HG03520 (cell line): ENCODE data around the gene MFSD1.

Source experiments
- ATAC-seq: cut with Tn5 transposase; IDR thresholded peaks from one replicate; pipeline ENCODE4 v1.9.1; 2021; ENCODE audit warnings: mild to moderate bottlenecking, moderate library complexity; ENCODE audit not compliant: unreplicated experiment

Gene MFSD1, protein sequence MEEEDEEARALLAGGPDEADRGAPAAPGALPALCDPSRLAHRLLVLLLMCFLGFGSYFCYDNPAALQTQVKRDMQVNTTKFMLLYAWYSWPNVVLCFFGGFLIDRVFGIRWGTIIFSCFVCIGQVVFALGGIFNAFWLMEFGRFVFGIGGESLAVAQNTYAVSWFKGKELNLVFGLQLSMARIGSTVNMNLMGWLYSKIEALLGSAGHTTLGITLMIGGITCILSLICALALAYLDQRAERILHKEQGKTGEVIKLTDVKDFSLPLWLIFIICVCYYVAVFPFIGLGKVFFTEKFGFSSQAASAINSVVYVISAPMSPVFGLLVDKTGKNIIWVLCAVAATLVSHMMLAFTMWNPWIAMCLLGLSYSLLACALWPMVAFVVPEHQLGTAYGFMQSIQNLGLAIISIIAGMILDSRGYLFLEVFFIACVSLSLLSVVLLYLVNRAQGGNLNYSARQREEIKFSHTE

DNA sequence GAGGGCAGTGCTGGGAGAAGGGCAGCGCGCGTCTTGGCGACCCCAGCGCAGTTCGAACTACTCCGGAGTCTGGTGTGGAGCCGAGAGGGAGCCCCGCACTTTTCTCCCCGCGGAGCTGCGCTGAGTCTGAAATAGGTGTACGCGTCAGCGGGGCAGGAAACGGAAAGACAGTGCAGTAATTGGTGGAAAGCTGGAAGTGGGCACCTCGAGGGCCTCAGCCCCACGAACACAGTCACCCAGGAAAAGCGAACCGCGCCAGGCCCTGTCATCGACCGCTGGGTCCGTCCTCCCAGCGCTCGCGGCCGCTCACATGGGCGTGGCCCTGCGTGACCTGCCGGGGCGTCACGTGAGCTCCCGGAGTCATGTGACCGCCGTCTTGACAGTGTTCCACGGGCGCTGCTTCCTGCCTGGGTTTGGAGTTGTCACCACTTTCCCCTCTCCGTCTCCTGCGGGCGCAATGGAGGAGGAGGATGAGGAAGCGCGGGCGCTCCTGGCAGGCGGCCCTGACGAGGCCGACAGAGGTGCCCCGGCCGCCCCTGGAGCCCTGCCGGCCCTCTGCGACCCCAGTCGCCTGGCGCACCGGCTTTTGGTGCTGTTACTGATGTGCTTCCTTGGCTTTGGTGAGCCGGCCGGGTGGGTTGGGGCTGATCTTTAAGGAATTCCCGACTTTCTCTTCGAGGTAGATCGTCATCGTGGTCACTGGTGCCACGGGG is at the start of gene MFSD1:
TSS of gene MFSD1 (plus strand) at position 359 of the 713 bp plus-strand sequence. CDS start at position 458, 99 bp downstream.
- peak; percentile 97 for ATAC-seq

DNA sequence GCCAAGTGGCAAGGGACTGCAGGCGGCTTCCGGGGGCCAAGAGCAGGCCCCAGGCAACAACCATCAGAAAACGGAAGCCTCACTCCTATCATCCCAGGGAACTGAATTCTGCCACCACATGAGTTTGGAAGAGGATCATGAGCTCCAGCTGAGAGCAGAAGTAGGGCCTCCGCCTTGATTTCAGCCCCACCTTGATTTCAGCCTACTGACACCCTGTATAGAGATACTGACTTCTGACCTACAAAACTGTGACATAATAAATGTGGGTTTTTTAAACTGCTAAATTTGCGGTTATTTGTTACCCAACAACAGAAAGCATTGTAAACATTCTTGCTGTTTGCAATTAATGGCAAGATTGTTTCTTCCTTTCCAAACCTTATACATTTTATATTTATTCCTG is 48.0 kb upstream of the MFSD1 start:
- no peak for ATAC-seq

DNA sequence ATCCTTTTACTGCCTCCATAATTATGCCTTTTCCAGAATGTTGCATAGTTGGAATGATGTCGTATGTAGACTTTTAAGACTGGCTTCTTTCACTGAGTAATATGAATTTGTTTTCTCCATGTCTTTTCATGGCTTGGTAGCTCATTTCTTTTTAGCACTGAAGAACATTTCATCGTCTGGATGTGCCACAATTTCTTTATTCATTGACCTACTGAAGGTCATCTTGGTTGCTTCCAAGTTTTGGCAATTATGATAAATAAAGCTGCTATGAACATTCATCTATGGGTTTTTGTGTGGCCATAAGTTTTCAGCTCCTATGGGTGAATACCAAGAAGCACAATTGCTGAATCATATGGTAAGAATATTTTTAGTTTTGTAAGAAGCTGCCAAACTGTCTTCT is 46.4 kb upstream of the MFSD1 start:
- ATAC-seq: no peak

DNA sequence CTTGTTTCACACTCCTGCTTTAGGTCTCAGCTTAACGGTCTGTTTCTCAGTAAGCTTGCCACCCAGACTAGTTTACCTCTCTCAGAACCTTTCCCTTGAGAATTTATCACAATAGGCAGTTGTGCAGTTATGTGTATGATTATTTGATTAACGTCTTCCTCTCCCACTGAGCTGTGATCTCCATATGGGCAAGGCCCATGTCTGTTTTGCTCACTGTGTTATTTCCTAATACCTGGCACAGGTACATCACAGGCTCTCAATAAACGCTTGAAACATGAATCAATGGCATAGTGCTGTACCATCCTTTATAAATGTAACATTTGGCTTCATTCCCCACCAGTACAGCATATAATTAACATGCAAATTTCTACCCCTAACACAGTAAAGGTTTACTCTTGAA is 40.5 kb upstream of the MFSD1 start:
- ATAC-seq: no peak

DNA sequence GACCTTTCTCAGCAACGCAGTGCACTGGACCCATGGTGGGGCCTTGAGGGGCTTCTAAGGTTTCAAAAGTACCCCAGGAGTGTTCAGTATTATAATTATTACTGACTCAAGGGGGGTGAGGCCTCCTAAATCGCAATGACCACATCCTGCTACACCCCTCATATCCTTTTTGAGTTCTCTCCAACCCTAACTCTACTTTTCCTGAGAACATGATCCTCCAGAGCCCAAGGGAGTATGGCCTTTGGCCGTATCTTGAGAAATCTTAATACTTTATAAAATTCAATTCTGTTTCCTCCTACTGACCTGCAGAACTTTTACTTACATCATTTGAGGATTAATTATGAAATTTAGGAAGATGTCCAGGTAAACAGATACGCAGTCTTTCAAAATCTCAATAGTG is 39.2 kb upstream of the MFSD1 start:
- no peak for ATAC-seq

DNA sequence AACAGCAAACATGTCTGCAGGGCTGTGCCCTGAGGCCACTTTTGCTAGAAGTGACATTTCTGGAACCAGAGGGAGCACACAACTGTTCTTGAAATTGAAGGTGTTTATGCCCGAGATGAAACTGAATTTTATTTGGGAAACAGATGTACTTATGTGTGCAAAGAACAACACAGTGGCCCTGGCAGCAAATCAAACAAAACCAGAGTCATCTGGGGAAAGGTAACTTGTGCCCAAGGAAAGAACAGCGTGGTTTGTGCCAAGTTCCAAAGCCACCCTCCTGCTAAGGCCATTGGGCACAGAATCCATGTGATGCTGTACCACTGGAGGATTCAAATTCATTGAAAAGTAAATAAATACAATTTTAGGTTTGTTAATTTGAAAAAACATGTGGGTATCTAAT is 38.4 kb upstream of the MFSD1 start:
- no peak for ATAC-seq

DNA sequence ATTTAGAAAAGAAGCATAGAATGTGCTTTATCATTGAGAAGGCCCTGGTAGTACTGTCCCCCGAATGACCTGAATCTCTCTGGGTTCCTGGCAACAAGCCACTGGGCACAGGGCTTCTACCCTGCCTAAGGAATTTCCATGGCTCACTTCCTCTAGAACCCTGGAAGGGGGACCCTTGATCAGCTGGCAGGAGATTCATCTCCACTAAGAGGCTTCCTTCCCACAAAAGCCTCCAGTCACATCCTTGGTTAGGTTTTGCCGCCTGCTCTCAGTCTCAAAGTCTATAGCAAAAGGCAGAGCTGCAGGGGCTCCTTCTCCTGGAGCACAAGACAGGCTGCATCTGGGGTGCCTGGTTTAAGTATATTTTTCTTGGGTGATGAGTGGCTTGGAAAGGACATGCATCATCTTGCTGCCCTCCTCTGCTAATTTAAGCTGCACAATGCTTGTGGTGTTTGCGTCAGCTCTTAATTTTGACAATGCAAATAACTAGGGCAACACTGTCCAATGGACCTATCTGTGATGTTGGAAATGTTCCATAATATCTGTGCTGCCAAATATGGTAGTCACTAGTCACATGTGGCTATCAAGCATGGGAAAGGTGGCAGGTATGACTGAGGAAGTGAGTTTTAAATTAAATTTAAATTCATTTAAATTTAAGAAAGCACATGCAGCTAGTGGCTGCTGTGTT is 36.2 kb upstream of the MFSD1 start:
- ATAC-seq: no peak

DNA sequence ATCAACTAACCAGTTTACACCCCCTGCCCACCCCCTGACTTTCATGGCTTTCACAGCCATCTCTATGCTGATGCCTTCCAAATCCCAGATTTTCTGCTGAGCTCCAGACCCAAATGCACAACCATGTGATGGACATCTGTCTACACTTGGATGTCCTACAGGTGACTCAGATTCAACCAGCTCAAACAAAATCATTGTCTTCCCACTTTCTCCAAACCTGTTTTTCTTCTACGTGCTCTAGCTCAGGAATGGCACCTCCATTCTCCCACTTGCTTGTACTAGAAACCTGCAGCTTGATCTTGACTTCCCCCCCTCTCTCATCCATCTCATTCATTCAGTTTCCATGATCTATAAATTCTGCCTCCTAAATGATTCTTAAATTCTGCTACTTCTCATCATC is 35.5 kb upstream of the MFSD1 start:
- ATAC-seq: no peak

DNA sequence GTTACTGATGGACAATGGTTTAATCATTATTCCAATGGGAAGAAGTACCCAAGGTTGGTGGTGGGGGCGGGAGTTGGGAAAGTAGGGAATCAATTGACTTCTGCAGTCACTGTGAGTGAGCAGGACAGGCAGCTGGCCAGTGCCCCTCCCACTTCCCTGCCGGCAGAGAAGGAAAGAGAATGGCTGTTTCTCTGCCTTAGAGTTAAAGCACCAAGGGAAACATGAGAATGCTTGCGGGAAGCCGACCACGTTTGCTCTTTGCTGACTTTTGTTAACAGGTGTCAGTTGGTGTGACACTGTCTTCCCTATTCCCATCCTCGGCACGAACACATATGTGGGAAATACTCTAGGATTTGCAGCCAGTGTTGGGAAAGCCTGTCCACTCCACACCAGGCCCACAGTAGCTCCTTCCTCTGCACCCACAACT is 33.5 kb upstream of the MFSD1 start:
- no peak for ATAC-seq

DNA sequence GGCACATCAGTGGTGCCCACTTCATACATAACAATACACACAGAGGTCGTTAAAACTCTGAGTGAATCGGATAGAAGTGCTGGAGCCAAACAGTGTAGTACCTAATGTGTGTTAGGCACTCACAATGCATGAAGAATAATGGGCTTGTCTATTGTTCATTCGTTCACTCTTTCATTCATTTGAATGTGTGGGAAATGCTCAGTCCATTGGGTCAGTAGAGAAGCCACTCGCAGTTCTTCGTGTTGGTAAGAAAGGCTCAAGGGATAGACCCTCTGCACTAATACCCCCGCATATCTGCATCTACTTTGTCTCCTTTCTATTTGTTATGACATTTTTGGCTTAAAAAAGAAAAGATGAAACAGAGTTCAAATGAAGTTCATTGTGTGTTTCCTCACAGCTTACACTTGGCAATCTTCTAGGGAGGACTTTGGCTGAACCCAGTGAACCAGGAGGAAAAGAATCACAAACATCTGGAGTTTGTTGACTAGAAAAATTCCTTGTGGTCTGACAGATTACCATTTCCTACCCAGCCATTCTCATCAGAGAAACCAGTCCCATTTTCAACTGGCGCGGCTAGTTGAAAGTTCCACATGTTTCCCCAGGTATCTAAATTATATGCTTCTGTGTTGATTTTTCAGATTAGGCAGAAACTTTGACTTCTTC is 32.8 kb upstream of the MFSD1 start:
- no peak for ATAC-seq

DNA sequence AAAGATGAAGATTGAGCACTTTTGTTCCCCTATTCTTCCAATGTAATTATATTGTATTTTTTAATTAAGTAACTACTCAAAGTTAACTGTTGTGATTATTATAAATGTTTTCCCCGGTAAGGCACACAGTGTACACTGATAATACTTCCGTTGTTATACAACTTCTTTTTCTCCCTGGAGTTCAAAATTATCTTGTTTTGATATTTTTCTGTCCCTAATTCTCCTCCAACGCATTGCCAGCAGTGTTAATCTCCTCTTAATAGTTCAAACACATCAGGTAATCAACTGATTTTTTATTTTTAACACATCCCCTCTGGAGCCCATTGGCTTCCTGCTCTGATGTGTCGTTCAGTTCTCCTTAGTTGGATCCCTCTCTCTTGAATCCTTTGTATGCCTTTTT is 32.3 kb upstream of the MFSD1 start:
- ATAC-seq: no peak

DNA sequence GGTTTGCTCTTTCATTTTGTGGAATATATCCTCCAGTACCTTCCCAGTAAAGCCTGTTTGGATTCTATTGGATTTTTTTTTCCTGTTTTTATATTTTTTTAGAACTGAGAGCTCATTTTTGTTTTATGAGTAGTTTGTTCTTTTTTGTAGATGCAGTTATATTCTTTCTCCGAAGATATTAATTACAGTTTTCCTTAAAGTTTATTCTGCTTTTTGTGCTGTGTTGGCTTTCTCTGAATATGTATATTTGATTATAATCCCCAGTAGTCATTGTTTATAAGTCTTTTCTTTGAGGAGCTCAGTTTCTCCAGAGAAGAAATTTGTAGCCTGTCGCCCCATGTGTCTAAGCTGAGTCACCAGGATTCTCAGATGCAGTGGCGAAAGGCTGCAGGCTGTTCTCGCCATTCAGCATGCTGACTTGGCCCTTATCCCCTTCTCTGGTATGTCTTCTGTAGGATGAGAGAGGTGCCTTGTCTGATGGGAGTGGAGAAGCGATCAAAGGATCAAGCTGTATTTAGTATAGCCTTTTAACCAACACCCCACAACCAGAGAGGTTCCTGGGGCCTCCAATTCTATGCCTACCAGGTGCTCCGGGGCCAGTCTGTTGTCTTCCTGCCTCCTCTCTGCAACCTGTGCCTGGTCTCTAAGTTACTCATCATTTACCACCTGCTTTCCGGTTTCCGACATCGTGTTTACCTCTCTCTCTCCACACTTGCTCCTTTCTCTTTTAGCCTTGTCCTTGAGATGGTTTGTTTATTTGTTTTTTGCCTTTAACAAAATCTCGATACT is 31.7 kb upstream of the MFSD1 start:
- peak; percentile 53 for ATAC-seq

DNA sequence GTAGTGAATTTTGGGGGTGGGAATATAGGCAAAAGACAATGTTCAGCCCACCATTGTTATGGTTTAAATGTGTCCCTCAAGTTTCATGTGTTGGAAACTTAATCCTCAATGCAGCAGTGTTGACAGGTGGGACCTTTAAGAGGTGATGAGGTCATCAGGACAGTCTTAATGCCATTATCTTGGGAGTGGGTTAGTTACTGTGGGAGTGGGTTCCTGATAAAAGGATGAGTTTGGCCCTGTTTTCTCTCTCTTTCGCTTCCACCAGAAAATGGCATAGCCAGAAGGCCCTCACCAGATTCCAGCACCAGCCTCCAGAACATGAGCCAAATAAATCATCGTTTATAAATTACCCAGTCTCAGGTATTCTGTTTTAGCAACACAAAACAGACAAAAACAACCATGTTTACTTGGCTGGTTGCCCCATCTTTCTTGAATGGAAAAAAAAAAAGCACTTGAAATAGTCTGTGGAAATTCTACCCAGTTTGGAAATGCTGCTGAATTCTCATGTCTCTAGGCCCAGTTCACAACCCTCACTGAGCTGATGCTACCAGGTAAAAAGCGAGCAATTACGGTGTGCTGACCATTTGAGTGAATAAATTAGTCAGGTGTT is 31.0 kb upstream of the MFSD1 start:
- ATAC-seq: no peak

DNA sequence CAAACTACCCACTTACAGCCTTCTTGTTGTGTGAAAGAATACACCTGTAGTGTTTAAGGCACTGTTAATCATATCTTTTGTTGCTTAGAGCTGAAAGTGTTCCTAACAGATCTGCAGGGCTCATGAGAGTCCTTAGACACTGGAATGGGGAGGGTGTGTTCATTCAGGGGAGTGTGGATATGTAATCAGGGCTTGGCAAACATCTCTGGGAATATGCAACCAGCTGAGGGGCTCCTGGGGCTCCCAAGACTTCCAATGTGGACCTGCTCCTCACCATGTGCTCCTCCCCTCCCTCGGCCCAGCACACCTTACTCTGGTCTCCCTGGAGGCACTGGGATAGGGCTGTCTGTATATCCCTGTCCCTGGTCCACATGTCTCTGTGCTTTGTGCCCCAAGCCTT is 30.3 kb upstream of the MFSD1 start:
- no peak for ATAC-seq

DNA sequence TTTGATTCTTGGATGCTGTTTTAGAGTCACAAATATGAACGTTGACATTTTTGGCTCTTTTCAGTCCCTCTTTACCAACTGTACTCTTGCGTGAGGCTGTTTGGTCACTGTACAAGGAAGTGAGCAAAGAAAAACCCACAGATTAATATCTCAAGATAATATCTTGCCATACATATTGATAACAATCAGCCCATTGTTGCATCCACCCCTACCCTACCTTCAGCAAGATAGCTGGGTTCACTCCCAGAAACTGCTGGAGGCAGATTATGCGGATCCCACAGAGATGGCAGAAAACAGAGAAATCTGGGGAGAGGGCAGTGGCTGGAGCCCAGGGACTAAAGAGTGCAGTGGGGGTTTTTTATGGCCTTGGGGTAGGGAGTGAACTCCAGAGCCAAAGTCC is 29.9 kb upstream of the MFSD1 start:
- no peak for ATAC-seq

DNA sequence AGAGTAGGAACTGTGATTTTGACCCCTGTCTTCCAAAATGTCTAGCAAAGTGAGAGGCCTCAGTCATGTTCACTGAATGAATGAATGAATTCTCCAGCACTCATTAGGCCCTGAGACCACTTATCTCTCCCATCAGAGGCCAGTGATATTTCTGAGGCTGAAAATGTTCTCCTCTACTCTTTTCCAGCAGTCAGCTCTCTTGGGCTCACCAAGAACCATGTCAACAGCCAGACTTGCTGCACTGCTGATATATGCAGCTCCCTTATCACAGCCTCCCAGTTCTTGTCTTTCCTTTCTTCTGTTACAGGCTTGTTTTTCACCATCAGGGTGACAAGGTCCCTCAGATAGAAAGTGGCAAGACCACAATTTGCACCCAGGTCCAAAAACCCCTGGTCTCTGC is 28.7 kb upstream of the MFSD1 start:
- no peak for ATAC-seq

DNA sequence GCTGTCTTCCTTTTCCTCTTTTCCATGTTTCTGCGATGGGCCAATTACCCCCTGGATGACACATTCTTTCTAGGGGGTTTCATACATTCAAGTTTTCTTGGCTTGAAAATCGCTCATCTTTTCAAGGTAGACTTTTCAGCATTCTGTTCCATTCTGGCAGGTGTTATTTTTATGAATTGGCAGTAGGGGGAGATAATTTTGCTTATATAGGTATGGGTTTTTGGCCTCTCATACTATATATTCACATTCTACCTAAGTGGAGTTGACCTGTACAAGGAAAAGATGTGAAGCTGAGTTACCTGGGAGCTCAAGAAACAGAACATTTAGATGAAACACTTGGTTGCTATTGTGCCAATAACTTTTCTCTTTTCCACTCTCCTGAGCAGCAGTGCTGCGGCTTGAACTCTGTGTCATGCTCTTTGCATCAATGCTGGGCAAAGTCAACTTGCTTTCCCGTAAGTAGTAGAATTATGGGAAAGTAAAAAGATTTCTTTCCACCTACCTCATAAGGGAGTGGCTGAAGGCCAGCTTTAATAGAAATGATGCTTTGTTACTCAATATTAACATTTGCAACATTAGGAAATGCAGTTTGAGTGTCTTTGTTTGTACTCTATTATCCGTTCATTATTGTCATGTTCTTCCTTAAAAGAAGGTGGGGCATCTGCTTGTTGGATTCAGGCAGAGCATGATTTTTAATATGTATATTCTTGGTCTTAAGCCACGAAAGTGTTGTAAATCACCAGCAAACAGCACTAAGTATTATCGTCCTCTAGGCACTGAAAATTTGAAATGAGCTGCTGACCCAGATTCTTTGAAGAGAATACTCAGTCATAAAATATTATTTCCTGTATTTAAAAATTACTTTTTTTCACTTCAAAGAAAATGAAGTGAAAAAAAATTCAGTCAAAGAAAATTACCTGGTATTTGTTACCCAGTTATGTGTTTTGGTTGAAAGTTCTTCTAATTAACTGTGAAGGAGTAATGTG is 27.7 kb upstream of the MFSD1 start:
- ATAC-seq: no peak

DNA sequence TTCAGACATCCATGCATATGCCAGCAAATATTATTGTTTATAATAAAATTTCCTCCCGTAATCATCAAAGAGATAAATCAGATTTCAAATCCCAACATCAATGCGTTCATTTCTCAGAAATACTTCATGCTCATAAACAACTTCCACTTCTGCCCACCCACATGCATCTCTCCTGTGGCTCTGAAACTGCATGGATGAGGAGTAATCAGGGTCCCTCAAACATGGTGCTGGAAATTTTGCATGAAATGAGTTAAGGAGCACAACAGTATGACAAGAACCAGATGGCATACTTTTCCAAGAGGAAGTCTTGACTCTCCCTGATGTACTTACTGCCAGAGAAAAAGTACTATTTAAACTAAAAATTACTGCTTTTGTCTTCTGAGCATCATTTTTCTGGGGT is 26.9 kb upstream of the MFSD1 start:
- ATAC-seq: no peak
